ENCODE results near the gene ZDHHC16.

DNA sequence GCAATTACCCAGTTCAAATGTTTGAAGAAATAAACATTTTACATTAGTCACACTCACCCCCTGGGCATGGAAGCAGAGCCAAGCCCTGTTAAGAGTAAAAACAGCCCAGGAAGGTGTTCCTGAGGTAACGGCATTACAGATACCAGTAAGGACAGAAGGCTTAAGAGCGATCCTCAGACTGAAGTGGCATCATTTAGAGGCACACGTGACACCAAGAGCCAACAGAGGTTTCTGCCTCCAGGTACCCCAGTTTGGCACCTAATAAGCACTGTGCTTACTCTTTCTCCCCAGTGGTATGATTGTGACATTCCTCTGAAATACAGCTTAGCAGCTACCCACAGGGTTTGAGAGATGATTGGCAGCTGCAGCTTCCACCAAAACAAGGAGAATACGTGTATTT lies 35.1 kb downstream of the ZDHHC16 start:
- TF ChIP-seq, protein P1, sequence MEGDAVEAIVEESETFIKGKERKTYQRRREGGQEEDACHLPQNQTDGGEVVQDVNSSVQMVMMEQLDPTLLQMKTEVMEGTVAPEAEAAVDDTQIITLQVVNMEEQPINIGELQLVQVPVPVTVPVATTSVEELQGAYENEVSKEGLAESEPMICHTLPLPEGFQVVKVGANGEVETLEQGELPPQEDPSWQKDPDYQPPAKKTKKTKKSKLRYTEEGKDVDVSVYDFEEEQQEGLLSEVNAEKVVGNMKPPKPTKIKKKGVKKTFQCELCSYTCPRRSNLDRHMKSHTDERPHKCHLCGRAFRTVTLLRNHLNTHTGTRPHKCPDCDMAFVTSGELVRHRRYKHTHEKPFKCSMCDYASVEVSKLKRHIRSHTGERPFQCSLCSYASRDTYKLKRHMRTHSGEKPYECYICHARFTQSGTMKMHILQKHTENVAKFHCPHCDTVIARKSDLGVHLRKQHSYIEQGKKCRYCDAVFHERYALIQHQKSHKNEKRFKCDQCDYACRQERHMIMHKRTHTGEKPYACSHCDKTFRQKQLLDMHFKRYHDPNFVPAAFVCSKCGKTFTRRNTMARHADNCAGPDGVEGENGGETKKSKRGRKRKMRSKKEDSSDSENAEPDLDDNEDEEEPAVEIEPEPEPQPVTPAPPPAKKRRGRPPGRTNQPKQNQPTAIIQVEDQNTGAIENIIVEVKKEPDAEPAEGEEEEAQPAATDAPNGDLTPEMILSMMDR (IDR thresholded peaks at IDR 0.05), result no peak
- no peak for TF ChIP-seq POLR2A (IDR thresholded peaks at IDR 0.05)

Data from lower leg skin (tissue), 3 donors.